Adrenal gland (tissue), 12 donors: Measurements from ENCODE around the gene REC8. TPM values are rescaled to one million over a fixed set of nuclear protein-coding genes. Genes with fewer than 3 reads are reported as not detected.

Experiments used
- DNase-seq, 7 donors: peaks; one replicate each; pipeline ENCODE4 v3.0.0-alpha.2; 2019 to 2020
- H3K27ac ChIP-seq, 5 donors: fragments of 200-600 bp; sonication (generic) in 4 of 5; 1 replicate in 3 of 5; 2 replicates in 2 of 5; pipeline versions ENCODE4 v1.5.1 to v1.8.0; 2016 to 2020; ENCODE audit warnings: mild to moderate bottlenecking in 1 of 5
- H3K27me3 ChIP-seq: fragments of 200-600 bp; 2 replicates; pipeline ENCODE4 v1.8.0; 2021
- H3K36me3 ChIP-seq, 2 donors: fragments of 200-600 bp; replicated peaks in 1 of 2; 1 replicate in 1 of 2; 2 replicates in 1 of 2; pipeline versions ENCODE4 v1.5.1 to v1.8.0; 2018 to 2022
- H3K4me1 ChIP-seq, 2 donors: fragments of 200-600 bp; replicated peaks in 1 of 2; 1 replicate in 1 of 2; 2 replicates in 1 of 2; pipeline versions ENCODE4 v1.5.1 to v1.8.0; 2018 to 2021
- H3K4me3 ChIP-seq, 4 donors: fragments of 200-600 bp; sonication (generic) in 3 of 4; one replicate each; pipeline ENCODE4 v1.5.1; 2016 to 2018
- H3K9me3 ChIP-seq, 3 donors: fragments of 200-600 bp; sonication (generic) in 1 of 3; replicated peaks in 1 of 3; 1 replicate in 2 of 3; 2 replicates in 1 of 3; pipeline versions ENCODE4 v1.5.1 to v1.8.0; 2016 to 2021
- POLR2A ChIP-seq, 2 donors: fragments of 450-650 bp; IDR thresholded peaks; one replicate each; pipeline ENCODE4 v1.6.1; 2017; ENCODE audit warnings: antibody characterized with exemption in 2 of 2, mild to moderate bottlenecking in 2 of 2, moderate library complexity in 1 of 2
- WGBS, 4 donors: extraction: QIAGEN DNeasy Blood & Tissue Kit in 2 of 4; methylation state at CpG; one replicate each; pipeline versions ENCODE4 v1.1.5 to v1.1.7; 2013 to 2017; 5-methylcytosine and 5-hydroxymethylcytosine counted together
- intact Hi-C, 2 donors: fragments of 100-400 bp; cut with DNase I; formaldehyde crosslinking; loops; one replicate each; pipeline versions ENCODE4 v1.14.1 to v1.15.0; 2022 to 2023
- polyA plus RNA-seq, 3 donors: library from polyadenylated mRNA; stranded (reverse); fragments of 200-250 nt in 2 of 3; fragments of 350-450 nt in 1 of 3; fragmentation: Illumina TruSeq in 1 of 3; extraction: RNeasy Lipid Tissue Mini Kit (QIAGEN cat#74804) in 1 of 3; gene quantifications; one replicate each; pipeline ENCODE4 v1.2.3, GENCODE V29; 2013 to 2014
- total RNA-seq, 9 donors: library from RNA; depleted of rRNA in 4 of 9; stranded (reverse); fragments of >200 nt in 4 of 9; fragments of 120-200 nt in 1 of 9; fragmentation: NEBNext Ultra II Directional in 1 of 9; extraction: Animal tissue kit (Norgen Biotek cat#: 25700) in 1 of 9; gene quantifications; one replicate each; pipeline versions ENCODE4 v1.1.0 to v1.2.4, GENCODE V29; 2013 to 2023
- TF ChIP-seq, protein P1 (sequence below), 6 experiments: fragments of 450-650 bp in 4 of 6; fragments of 200-600 bp in 2 of 6; sonication (generic) in 1 of 6; IDR thresholded peaks; 1 replicate in 5 of 6; 2 replicates in 1 of 6; pipeline versions ENCODE4 v1.5.1 to v1.8.0; 2016 to 2021; ENCODE audit warnings: antibody characterized with exemption in 6 of 6, mild to moderate bottlenecking in 2 of 6, moderate library complexity in 1 of 6
- donor health status: healthy with polysubstance abuse.
- donor health status: Bipolar disorder and iron deficiency.
- donor health status: DM: yes; HTN: yes; CAD: no.
- donor health status: DM: no; HTN: no; CAD: no.
- donor health status: DM: no; HTN: no; CAD: no.
- donor health status: DM: yes; HTN: yes; CAD: no.

Gene REC8
- total and polyA plus RNA-seq, 12 donors, result 1.3 to 111 (median 11.4) TPM

DNA sequence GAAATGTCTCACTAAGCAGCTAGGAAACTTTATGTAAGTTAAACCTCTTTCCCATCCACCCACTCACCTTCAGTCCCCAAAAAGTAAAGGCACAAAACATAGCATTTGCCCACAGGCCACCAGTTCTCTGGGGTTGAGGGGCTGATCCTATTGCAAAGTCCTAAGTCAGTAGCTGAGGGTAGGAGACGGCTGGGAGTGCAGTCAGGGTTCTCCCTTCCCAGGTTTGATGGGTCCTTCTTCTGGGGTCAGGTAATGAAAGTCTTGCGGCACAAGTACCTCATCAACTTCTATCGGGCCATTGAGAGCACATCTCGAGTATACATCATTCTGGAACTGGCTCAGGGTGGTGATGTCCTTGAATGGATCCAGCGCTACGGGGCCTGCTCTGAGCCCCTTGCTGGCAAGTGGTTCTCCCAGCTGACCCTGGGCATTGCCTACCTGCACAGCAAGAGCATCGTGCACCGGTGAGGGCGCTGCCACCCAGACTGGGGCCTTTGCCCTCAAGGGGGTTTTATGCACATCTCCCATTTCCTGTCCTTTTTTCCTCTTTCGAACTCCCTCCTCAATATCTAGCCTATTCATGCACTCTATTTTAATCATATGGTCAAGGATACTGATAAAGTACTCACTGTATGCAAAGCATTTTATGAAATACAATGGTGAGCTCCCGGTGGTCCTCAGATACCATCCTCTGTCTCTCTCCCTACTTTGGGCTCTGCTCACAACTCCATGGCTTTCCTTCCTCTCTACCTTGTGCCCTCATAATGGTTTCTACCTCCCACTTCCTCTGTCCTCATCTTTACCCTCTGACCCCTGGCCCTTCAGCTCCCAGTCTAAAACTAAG lies 34.6 kb downstream of the REC8 start:
- no peaks in the 10 kb centered on the region for H3K27me3 ChIP-seq
- peaks cover 0 to under 1% of the 10 kb centered on the region in 2 donors for H3K4me1 ChIP-seq
- no peaks in the 10 kb centered on the region for H3K9me3 ChIP-seq
- TF ChIP-seq, protein P1, sequence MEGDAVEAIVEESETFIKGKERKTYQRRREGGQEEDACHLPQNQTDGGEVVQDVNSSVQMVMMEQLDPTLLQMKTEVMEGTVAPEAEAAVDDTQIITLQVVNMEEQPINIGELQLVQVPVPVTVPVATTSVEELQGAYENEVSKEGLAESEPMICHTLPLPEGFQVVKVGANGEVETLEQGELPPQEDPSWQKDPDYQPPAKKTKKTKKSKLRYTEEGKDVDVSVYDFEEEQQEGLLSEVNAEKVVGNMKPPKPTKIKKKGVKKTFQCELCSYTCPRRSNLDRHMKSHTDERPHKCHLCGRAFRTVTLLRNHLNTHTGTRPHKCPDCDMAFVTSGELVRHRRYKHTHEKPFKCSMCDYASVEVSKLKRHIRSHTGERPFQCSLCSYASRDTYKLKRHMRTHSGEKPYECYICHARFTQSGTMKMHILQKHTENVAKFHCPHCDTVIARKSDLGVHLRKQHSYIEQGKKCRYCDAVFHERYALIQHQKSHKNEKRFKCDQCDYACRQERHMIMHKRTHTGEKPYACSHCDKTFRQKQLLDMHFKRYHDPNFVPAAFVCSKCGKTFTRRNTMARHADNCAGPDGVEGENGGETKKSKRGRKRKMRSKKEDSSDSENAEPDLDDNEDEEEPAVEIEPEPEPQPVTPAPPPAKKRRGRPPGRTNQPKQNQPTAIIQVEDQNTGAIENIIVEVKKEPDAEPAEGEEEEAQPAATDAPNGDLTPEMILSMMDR (IDR thresholded peaks at IDR 0.05), result no peak
- no peak for TF ChIP-seq POLR2A (IDR thresholded peaks at IDR 0.05)
- H3K27ac ChIP-seq, result no peak overlapping the region
- WGBS, 4 donors, result 81 to 99% (median 85%) methylated on average over 6 to 11 of the region's 11 CpGs
- DNase-seq, result peak in 3 of 7 donors; percentile 6 to 35 (median 16)
- intact Hi-C loops, result no loop called here
- H3K4me3 ChIP-seq, result no peak overlapping the region
- peaks cover 0 to 57% of the 10 kb centered on the region in 2 donors for H3K36me3 ChIP-seq

DNA sequence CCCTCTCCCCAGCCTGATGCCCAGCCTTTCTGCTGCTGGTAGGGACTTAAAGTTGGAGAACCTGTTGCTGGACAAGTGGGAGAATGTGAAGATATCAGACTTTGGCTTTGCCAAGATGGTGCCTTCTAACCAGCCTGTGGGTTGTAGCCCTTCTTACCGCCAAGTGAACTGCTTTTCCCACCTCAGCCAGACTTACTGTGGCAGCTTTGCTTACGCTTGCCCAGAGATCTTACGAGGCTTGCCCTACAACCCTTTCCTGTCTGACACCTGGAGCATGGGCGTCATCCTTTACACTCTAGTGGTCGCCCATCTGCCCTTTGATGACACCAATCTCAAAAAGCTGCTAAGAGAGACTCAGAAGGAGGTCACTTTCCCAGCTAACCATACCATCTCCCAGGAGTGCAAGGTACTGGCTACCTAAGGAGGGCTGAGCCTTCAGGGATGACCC lies 35.2 kb downstream of the REC8 start:
- Histone ChIP-seq H3K9me3 (no peaks in the 10 kb centered on the region), H3K27ac (no peak overlapping the region), H3K36me3 (peaks cover 0 to 57% of the 10 kb centered on the region in 2 donors), H3K4me3 (no peak overlapping the region), H3K4me1 (peaks cover 4 to 7% of the 10 kb centered on the region in 2 donors), H3K27me3 (no peaks in the 10 kb centered on the region)
- peak in 3 of 7 donors; percentile 11 to 14 (median 14) for DNase-seq
- TF ChIP-seq, protein P1 (IDR thresholded peaks at IDR 0.05), result no peak
- no peak for TF ChIP-seq POLR2A (IDR thresholded peaks at IDR 0.05)
- intact Hi-C loops, result no loop called here
- 86 to 95% (median 95%) methylated on average over 5 of the region's 5 CpGs for WGBS, 4 donors

DNA sequence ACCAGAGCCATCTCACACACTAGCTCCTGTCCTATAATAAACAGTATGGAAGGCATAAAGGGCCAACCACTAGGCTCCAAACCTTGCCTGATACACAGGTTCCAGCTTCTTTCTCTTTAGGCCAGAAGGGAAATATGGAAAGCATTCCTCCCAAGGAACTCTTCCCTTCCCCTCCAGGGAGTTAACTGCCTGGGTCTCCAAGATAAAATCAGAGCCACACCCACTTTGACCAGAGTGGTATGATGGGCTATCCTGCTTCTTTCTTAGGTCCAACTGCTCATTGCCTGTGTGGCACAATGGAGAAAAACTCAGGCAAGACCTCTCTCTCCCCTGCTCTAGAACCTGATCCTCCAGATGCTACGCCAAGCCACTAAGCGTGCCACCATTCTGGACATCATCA lies 35.7 kb downstream of the REC8 start:
- TF ChIP-seq, protein P1 (IDR thresholded peaks at IDR 0.05), result no peak
- TF ChIP-seq POLR2A (IDR thresholded peaks at IDR 0.05), result no peak
- Histone ChIP-seq H3K27ac (no peak overlapping the region), H3K36me3 (peaks cover 0 to 57% of the 10 kb centered on the region in 2 donors), H3K27me3 (no peaks in the 10 kb centered on the region), H3K4me1 (peaks cover 7 to 12% of the 10 kb centered on the region in 2 donors), H3K9me3 (no peaks in the 10 kb centered on the region), H3K4me3 (no peak overlapping the region)
- intact Hi-C loops, result no loop called here
- DNase-seq, result peak in 1 of 7 donors; percentile 4
- WGBS, 4 donors, result 94 to 100% (median 99%) methylated on average over 2 of the region's 2 CpGs

DNA sequence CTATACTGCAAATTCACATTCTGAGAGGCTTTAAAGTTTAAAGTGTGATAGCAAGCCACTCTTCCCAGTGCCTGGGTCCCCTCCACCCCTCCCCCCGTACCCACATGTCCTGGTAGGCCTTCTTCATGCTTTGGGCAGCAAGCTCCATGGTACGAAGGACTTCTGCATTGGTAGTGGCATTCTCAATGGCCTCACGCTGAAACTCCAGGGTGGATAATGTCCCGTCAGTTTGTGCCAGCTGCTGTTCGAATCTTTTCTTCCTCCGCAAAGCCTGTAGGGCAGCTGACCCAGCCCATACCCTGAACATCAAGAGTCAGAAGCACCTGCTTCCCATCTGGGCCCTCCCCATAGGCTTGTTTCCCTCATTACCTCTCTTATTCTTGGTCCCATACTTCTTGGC lies 39.4 kb downstream of the REC8 start:
- H3K9me3 ChIP-seq, result no peaks in the 10 kb centered on the region
- no peak overlapping the region for H3K4me3 ChIP-seq
- peaks cover 0 to 49% of the 10 kb centered on the region in 2 donors for H3K36me3 ChIP-seq
- peak in 2 of 7 donors; percentile 9 to 22 for DNase-seq
- peaks cover 17 to 25% of the 10 kb centered on the region in 2 donors for H3K4me1 ChIP-seq
- WGBS, 4 donors, result 93 to 97% (median 96%) methylated on average over 6 of the region's 6 CpGs
- intact Hi-C loops, result no loop called here
- no peak overlapping the region for H3K27ac ChIP-seq
- TF ChIP-seq POLR2A (IDR thresholded peaks at IDR 0.05), result no peak
- TF ChIP-seq, protein P1 (IDR thresholded peaks at IDR 0.05), result no peak
- H3K27me3 ChIP-seq, result no peaks in the 10 kb centered on the region
